Ovary (tissue), 3 donors: Measurements from ENCODE around the gene NPDC1.

Experiments
- POLR2A ChIP-seq: fragments of 450-650 bp; IDR thresholded peaks from one replicate; pipeline ENCODE4 v1.6.1; 2017; ENCODE audit warnings: antibody characterized with exemption, mild to moderate bottlenecking, moderate library complexity
- TF ChIP-seq, protein P1 (sequence below), 3 donors: fragments of 450-650 bp in 2 of 3; fragments of 200-600 bp in 1 of 3; IDR thresholded peaks; one replicate each; pipeline versions ENCODE4 v1.5.1 to v1.8.0; 2016 to 2022; ENCODE audit warnings: antibody characterized with exemption in 3 of 3, mild to moderate bottlenecking in 1 of 3
- donor health status: DM: no; HTN: no; CAD: no.

GRCh38 chr9:136992819-136993369 lies 53.1 kb downstream of the NPDC1 start:
- TF ChIP-seq, protein P1, sequence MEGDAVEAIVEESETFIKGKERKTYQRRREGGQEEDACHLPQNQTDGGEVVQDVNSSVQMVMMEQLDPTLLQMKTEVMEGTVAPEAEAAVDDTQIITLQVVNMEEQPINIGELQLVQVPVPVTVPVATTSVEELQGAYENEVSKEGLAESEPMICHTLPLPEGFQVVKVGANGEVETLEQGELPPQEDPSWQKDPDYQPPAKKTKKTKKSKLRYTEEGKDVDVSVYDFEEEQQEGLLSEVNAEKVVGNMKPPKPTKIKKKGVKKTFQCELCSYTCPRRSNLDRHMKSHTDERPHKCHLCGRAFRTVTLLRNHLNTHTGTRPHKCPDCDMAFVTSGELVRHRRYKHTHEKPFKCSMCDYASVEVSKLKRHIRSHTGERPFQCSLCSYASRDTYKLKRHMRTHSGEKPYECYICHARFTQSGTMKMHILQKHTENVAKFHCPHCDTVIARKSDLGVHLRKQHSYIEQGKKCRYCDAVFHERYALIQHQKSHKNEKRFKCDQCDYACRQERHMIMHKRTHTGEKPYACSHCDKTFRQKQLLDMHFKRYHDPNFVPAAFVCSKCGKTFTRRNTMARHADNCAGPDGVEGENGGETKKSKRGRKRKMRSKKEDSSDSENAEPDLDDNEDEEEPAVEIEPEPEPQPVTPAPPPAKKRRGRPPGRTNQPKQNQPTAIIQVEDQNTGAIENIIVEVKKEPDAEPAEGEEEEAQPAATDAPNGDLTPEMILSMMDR (IDR thresholded peaks at IDR 0.05) = no peak
- TF ChIP-seq POLR2A = no peak
